Measurements from ENCODE around the gene LPCAT1. TPM values are rescaled to one million over a fixed set of nuclear protein-coding genes. Genes with fewer than 3 reads are reported as not detected.
"Not testable (repeated sequence)": the region's sequence is repeated elsewhere in the genome, so short reads cannot be mapped to it uniquely, and the experiment has no call there.

Gene LPCAT1
- total RNA-seq, 1 experiment from 2014 or later = 49.1 TPM

- DNase-seq (ENCODE audit: low spot score) = no peak
Observed at GRCh38 chr5:1509346-1510085, 14.2 kb downstream of the LPCAT1 start.

- no peak for DNase-seq (ENCODE audit: low spot score)
Observed at GRCh38 chr5:1508659-1509290, 15.0 kb downstream of the LPCAT1 start.

GRCh38 chr5:1507961-1508658 is 15.7 kb downstream of the LPCAT1 start:
- no peak for DNase-seq (ENCODE audit: low spot score)

GRCh38 chr5:1507457-1507856 is 16.3 kb downstream of the LPCAT1 start:
- no peak for DNase-seq (ENCODE audit: low spot score)

GRCh38 chr5:1507014-1507375 is 16.8 kb downstream of the LPCAT1 start:
- DNase-seq (ENCODE audit: low spot score) = no peak

GRCh38 chr5:1506242-1507013 is 17.3 kb downstream of the LPCAT1 start:
- no peak for DNase-seq (ENCODE audit: low spot score)

GRCh38 chr5:1505506-1506241 is 18.1 kb downstream of the LPCAT1 start:
- no peak for DNase-seq (ENCODE audit: low spot score)

- not testable (repeated sequence) for DNase-seq (ENCODE audit: low spot score)
Observed at GRCh38 chr5:1505089-1505488, 18.7 kb downstream of the LPCAT1 start.

- DNase-seq (ENCODE audit: low spot score) = no peak
Observed at GRCh38 chr5:1504617-1505016, 19.1 kb downstream of the LPCAT1 start.

GRCh38 chr5:1504069-1504595 is 19.6 kb downstream of the LPCAT1 start:
- DNase-seq (ENCODE audit: low spot score) = no peak

GRCh38 chr5:1503241-1504068 is 20.3 kb downstream of the LPCAT1 start:
- no peak for DNase-seq (ENCODE audit: low spot score)

- no peak for DNase-seq (ENCODE audit: low spot score)
Observed at GRCh38 chr5:1502737-1503120, 21.0 kb downstream of the LPCAT1 start.

- no peak for DNase-seq (ENCODE audit: low spot score)
Observed at GRCh38 chr5:1502046-1502736, 21.6 kb downstream of the LPCAT1 start.

- DNase-seq (ENCODE audit: low spot score) = no peak
Observed at GRCh38 chr5:1501372-1502045, 22.3 kb downstream of the LPCAT1 start.

- no peak for DNase-seq (ENCODE audit: low spot score)
Observed at GRCh38 chr5:1500411-1501091, 23.2 kb downstream of the LPCAT1 start.

- no peak for DNase-seq (ENCODE audit: low spot score)
Observed at GRCh38 chr5:1499851-1500250, 23.9 kb downstream of the LPCAT1 start.

GRCh38 chr5:1498623-1499416 is 24.9 kb downstream of the LPCAT1 start:
- no peak for DNase-seq (ENCODE audit: low spot score)

All from HT-29 (cell line).